ENCODE measurements around the gene CELF5.
A peak's percentile ranks its signal among the peaks of the same experiment; 100 is the strongest.
"Not testable (repeated sequence)": the region's sequence is repeated elsewhere in the genome, so short reads cannot be mapped to it uniquely, and the experiment has no call there.

Gene CELF5

DNA sequence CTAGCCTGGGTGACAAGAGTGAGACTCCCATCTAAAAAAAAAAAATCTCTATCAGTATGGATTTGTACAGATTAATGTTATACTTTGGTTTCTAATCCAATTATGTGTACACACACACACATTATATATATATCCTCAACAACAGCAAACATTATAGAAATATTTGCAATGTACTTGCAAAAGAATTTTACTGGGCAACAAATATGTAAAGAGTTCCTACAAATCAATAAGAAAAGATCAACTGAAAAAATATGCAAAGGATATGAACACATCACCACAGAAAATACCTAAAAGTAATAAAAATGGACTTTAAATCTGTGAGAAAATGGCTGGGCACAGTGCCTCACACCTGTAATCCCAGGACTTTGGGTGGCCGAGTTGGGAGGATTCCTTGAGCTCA lies 101.0 kb downstream of the CELF5 start:
- DNase-seq, result no peak

DNA sequence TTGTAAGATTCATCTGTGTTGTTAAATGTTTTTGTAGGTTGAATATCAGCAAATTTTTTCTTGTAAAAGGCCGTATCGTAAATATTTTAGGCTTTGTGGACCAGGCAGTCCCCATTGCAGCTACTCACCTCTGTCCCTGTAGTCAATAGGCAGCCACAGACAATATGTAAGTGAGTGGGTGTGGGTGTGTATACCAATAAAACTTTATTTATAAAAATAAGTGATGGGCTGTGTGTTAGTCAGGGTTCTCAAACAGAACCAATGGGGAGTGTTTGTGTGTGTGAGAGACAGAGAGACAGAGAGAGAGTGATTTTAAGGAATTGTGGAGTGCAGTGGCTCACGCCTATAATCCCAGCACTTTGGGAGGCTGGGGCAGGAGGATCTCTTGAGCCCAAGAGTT lies 104.3 kb downstream of the CELF5 start:
- no peak for DNase-seq

DNA sequence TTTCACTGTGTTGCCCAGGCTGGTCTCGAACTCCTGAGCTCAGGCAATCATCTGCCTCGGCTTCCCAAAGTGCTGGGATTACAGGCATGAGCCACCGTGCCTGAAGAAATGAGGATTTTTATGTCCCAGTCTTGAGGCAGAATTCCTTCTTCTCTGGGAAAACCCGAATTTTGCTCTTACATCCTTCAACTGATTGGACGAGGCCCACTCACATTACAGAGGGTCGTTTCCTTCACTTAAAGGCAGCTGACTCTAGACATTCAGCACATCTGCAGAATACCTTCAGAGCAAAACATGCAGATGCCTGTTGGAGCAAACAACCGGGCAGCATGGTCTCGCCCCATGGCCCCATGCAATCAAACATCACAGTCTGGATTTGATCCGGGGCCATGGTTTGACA lies 105.6 kb downstream of the CELF5 start:
- no peak for DNase-seq

DNA sequence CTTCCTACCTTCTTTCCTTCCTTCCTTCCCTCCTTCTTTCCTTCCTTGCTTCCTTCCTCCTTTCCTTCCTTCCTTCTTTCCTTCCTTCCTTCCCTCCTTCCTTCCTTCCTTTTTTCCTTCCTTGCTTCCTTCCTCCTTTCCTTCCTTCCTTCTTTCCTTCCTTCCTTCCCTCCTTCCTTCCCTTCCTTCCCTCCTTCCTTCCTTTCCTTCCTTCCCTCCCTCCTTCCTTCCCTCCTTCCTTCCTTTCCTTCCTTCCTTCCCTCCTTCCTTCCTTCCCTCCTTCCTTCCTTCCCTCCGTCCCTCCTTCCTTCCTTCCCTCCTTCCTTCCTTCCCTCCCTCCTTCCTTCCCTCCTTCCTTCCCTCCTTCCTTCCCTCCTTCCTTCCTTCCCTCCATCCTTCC lies 107.8 kb downstream of the CELF5 start:
- not testable (repeated sequence) for DNase-seq

DNA sequence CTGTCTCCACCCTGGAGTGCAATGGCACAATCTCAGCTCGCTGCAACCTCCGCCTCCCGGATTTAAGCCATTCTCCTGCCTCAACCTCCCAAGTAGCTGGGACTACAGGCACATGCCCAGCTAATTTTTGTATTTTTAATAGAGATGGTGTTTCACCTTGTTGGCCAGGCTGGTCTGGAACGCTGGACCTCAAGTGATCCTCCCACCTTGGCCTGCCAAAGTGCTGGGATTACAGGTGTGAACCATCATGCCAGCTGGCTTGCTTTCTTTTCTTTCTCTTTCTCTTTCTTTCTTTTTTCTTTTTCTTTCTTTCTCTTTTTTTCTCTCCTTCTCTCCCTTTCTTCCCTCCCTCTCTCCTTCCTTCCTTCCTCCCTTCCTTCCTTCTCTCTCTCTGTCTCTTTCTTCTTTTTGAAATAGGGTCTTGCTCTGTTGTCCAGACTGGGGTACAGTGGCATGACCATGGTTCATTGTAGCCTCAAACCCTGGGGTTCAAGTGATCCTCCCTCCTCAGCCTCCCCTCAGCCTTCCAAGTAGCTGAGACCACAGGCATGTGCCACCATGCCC lies 108.6 kb downstream of the CELF5 start:
- DNase-seq, result no peak

DNA sequence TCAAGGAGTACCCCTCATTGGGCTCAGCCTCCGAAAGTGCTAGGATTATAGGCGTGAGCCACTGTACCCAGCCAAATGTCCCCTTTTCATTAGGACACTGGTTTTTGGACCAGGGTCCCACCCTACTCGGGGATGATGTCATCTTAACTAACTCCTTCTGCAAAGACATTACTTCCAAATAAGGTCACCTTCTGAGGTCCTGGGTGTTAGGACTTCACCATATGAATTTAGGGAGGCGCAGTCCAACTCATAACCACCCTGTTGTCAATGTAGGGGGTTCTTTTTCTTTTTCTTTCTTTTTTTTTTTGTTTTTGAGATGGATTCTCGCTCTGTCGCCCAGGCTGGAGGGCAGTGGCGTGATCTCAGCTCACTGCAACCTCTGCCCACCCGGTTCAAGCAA lies 109.2 kb downstream of the CELF5 start:
- no peak for DNase-seq

DNA sequence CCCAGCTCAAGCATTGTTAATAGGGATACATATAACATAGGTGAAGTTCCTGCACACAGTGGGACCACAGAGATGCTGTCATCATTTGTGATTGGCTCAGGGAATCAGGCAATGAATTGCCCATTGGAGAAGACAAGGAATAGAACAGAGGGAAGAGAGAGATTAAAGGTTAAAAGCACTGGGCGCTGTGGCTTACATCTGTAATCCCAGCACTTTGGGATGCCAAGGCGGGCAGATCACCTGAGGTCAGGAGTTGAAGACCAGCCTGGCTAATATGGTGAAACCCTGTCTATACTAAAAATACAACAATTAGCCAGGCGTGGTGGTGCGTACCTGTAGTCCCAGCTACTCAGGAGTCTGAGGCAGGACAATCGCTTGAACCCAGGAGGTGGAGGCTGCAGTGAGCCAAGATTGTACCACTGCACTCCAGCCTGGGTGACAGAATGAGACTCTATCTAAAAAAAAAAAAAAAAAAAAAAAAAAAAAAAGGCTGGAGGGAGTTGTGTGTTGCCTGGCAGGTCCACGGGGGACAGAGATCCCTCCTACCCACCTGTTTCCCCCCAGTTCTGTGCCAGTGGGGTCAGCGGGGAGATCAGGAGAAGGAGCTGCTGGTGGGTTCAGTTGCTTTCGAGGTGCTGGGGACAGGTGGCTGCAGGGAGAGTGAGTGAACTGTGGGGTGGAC lies 110.4 kb downstream of the CELF5 start:
- not testable (repeated sequence) for DNase-seq

DNA sequence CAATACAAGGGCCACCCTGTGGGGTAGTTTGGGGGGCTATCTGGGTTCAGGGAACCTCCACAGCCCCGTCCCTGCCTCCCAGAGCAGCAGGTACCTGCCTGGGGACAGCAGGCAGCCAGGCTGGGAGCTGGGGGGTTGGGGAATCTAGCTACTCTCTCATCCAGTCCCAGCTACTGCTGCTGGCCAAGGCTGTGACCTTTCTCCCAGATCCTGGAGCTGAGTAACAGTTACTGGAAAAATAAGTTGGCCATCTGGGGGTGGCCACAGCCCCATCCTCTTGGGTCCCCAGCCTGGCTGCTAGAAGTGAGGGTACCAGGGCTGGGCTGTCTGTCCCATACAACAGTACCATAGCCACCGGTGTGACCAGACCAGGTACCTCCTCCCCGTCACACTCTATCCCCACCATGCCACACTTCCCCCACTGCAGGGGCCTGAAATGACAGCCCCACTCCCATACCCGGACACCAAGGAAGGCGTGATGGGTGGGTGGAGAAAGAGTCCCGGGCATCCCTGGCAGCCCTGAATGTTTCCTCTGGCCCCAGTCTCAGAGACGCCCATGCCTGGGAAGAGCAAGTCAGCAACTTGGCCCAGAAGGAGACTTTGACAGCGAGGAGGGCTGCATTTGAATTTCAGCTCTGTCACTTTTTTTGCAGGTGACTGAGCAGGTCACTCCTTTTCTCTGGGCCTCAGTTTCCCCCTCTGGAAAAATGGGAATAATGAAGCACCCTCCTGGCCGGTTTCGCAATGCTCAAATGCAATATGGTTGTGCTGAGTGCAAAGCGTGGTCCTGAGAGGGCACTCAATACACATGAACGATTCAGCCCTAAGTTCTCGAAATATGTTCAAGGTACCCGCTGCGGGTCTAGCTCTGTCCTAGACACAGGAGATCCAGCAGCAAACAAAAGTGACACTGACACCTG lies 111.2 kb downstream of the CELF5 start:
- DNase-seq, result no peak

DNA sequence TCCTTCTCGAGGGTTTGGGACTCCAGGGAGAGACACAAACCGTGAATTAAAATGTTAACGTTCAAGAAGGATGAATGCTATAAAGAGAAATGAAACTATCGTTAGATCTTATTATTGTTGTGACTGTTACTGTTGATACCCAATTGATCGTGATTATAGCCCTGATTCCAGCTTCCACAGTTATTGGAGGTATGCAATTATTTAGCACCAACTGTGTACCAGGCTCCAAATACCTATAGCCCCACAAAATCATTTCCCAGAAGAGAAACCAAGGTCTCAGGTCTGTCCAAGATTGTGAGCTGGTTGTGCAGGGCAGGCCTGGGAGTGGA lies 111.9 kb downstream of the CELF5 start:
- no peak for DNase-seq

DNA sequence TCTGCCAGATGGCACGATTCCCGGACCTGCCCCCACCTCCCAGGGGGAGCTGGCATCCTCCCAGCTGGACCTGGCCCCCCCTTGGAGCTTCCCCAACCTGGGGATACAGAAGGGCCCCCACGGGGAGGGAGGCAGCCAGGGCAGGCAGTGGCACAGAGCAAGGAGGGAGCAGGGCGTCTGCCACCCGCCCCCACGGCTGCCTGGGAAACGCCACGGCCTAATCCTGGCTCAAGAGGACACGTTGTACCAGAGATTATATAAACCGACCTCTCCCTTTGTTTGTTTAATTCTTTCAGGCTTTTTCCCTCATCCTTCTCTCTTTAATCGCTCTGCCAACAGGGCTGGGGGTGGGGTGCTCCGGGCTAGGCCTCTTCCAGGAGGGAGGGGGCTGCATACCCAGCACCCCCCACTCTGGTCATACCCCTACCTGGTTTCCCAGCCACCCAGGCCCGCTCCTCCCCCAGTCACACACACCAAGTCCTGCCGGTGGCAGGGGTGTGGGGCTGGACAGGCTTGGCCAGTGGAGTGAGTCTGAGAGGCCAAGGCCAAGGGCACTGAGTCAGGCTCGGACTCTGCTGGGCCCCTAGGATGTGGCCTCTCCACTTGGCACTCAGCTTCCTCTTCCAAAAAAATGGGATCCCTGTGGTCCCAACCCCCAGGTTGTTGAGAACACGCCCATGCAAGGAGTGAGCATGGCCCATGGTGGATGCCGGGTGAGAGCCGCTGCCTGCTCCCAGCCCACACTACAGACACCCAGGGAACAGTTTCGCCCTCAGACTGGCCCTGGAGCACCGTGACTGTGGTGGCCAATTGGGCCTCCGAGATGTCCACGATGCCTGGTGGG lies 112.4 kb downstream of the CELF5 start:
- no peak for DNase-seq

DNA sequence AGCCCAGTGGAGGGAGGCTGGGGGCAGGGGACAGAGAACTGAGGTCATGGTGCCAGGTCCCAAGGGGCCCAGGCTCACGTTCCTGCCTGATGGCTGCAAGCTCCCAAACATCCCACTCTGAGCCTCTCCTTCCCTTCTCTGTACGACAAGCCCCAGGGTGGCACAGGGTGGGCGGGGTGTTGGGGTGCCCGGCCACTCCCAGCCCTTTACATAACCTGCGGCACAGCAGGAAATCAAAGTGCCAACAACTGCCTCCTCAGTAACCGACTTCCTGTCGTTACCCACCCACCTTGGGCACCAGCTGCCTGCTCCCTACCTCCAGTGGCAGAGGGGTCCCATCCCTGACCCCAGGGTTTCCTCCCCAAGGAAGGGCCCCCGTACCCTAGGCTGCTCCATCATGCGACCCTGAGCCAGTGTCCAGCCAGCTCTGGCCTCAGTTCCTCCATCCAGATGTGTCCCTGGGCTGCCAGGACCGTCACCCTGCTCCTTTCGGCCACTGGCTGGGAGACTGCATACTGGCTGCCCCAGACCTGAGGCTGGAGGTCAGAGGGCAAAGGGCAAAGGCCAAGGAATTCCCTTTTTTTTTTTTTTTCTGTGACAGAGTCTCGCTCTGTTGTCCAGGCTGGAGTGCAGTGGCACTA lies 114.2 kb downstream of the CELF5 start:
- peak; percentile 50 for DNase-seq

DNA sequence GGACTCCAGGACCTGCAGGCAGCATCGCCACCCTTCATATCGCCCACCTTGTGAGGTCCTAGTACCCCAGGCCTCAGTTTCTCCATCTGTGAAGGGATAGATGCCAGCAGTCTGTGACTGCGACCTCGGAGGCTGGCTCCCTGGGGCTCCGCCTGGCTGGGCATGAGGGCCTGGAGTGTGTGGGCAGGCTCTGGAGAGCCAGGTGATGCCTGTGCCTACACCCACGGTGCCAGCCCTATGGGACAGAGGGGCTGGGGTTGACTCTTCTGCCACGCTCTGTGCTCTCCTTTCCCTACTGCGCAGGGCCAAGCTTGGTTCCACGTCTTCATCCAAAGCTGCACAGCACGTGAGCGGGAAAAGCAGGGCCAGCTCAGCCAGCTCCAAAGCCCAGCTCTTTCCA lies 115.9 kb downstream of the CELF5 start:
- no peak for DNase-seq

DNA sequence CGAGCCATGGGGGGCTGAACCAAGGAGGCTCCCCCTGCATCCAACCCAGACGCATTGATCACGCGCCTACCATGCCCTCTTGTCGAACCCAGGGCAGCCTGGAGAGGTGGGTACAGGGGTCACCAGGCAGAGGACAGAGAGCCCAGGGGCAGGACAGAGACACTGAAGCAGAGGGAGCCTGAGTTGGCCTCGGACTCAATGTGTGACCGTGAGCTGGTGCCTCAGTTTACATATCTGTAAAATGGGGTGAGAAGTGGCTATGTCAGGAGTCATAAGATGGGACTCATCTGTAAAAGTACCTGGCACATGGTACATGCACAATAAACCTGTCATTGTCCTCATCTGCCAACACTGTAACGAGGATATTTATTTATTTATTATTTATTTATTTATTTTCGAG lies 117.8 kb downstream of the CELF5 start:
- DNase-seq, result no peak

DNA sequence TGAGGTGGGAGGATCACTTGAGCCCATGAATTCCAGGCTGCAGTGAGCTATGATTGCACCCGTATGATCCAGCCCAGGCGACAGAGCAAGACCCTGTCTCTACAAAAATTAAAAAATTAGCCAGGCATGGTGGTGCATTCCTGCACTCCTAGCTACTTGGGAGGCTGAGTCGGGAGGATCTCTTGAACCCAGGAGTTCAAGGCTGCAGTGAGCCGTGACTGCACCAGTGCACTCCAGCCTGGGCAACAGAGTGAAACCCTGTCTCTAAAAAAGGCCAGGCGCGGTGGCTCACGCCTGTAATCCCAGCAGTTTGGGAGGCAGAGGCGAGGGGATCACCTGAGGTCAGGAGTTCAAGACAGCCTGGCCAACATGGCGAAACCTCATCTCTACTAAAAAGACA lies 118.5 kb downstream of the CELF5 start:
- not testable (repeated sequence) for DNase-seq

DNA sequence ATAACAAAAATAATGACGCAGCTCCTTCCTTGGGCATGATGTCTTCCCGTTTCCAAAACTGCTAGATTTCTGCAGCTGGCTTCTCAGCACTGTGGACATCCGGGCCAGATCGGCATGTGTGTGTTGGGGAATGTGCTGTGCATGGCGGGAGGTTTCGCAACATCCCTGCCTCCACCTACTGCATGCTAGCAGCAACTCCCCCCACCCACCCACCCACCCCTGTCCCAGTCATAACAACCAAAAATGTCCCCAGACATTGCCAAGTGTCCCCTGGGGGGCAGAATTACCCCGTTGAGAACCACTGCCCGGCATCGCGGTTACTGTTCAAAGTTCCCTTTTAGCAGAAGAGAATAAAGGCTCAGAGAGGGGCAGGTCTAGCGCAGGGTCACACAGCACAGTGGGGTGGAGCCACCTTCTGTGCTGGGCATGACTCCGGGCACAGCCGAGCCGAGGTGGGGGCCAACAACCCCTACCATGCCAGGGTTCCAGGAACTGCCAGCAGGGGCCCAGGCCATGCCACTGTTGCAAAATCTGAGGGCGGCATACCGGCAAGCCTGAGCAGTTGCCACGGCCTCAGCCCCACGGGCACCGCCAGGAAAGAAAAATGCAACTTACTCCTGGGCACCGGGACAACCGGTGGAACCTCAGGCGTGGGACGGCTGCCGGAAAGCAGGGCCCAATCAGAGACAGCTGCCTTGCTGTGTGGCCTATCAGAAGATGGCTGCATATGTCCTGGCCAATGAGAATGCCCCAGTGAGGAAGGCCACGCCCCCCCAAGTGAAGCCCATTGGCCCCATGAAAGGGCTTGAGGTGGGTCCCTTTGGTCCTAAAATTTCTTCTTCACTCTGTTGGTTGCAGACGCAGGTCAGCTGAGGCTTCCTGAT lies 119.4 kb downstream of the CELF5 start:
- DNase-seq, result peak; percentile 40

DNA sequence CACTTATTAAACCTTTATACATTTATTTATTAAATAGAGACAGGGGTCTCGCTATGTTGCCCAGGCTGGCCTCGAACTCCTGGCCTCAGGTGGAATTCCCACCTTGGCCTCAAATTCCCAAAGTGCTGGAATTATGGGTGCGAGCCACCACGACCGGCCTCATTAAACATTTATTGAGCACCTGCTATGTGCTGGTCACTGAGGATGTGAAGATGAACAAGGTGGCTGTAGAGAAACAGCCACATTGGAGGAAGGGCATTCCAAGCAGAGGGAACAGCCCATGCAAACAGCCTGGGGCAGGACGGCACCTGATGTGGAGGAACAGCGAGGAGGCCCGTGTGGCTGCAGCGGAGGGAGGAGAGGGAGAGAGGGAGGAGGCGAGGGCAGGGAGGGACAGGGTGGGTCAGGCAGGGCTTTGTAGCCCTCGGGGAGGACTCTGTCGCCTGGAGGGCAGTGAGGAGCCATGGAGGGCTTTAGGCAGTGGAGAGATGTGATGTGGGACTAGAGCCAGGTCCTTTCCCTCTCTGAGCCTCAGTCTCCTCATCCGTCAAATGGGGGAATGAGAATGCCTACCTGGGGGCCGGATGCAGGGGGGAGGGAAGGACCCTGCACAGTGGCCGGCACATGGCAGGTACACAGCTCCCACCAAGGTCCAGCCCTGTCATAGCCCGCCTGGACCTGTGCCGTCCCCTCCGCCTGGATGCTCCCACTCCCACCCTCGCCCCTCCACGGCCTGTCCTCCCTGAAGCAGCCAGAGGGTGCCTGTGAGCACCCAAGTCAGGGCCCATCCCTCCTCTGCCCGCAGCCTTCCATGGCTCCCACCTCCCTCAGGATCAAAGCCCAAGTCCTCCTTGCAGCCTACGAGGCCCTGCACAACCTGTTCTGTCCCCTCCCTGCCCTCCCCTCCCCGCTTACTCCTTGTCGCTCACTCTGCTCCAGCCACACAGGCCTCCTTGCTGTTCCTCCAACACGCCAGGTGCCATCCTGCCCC lies 120.4 kb downstream of the CELF5 start:
- DNase-seq, result no peak

DNA sequence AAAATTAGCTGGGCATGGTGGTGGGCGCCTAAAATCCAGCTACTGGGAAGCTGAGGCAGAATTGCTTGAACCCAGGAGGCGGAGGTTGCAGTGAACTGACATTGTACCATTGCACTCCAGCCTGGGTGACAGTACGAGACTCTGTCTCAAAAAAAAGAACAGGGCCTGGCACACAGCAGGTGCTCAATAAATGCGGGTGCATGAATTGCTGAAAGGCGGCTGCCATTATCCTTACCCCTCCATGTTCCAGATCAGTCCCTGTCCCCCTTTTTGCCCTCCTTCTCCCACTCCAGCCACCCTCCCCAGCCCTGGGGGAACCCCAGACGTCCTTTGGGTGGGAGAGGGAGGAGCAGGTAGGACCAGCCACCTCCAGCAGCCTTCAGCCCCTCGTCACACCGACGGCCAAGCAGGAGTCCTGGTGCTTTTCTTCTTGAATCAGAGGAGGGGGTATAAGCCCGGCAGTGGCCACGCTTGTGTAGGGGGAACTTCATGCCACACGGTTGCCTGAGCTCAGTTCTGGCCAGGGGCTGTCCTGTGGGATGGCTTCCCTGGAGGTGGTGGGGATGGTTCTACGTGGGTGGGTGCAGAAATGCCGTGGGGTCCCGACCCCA lies 121.5 kb downstream of the CELF5 start:
- DNase-seq, result no peak

Data from effector CD8-positive, alpha-beta T cell (primary cell).